GM19328 (cell line): ENCODE measurements around the gene CRYGB.
"Not testable (repeated sequence)": the region's sequence is repeated elsewhere in the genome, so short reads cannot be mapped to it uniquely, and the experiment has no call there.

Source experiments
- ATAC-seq: cut with Tn5 transposase; IDR thresholded peaks from one replicate; pipeline ENCODE4 v1.9.1; 2021; ENCODE audit warnings: mild to moderate bottlenecking, moderate library complexity; ENCODE audit not compliant: unreplicated experiment

Gene CRYGB

DNA sequence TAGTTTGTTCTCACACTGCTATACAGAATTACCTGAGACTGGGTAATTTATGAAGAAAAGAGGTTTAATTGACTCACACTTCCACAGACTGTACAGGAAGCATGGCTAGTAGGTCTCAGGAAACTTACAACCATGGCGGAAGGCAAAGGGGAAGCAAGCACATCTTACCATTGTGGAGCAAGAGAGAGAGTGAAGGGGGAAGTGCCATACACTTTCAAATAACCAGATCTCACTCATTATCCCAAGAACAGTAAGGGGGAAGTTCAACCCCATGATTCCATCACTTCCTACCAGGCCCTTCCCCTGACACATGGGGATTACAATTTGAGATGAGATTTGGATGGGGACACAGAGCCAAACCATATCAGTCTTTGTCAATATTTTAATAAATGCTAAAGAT lies 5.0 kb upstream of the CRYGB start:
- ATAC-seq, result no peak

DNA sequence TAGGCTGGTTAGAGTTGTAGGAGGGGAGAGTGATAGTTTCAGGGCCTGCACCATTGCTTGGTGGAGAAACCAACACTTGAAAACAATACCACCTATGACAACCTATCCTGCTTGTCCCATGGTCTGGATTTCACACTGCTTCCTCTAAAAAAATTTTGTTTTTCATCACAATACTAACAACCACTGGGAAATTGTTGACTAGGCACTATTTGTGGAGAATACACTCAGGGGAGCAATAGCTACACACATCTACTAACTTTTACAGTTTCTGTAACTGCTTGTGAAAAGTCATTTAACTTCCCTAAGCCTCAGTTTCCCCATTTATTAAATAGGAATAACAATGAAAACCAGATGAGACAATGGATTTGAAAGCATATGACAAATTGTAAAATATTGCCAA lies 4.1 kb upstream of the CRYGB start:
- no peak for ATAC-seq

DNA sequence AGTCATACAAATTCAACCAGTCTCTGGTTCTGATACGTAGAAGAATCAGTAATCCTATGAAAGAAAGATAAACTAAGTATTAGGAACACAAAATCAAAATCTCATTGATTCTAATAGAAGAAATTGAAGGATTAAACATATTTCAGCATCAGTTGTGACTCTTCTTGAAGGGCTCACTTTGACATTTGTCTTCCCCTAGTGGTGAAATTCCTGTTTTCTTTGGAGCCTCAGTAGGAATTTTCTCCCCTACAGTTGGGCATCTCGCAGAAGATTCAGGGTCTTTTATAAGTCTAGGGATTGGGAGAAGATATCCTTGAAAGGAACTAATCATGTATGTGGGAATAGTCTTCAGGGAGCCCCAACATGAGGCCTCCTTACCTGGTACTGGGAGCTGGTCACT lies 2.8 kb upstream of the CRYGB start:
- ATAC-seq, result no peak

DNA sequence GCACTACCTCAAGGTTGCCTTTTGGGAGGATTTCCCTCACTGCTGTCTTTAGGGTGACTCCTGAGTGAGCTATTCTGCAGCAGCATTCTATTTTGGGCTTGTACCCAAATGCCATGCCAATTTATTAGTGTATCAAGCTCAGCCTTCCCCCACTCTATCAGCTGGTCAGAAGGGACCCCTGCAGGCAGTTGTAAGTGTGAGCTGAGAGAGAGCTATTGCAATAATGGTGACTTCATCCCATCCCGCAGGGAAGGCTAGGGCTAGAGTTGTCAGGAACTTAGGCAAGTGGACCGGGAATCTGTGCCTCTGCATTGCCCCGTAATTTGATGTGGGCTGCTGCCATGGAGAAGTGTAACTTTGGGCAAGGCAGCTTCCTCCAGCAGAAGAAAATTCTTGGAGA lies 1.8 kb upstream of the CRYGB start:
- ATAC-seq, result no peak

DNA sequence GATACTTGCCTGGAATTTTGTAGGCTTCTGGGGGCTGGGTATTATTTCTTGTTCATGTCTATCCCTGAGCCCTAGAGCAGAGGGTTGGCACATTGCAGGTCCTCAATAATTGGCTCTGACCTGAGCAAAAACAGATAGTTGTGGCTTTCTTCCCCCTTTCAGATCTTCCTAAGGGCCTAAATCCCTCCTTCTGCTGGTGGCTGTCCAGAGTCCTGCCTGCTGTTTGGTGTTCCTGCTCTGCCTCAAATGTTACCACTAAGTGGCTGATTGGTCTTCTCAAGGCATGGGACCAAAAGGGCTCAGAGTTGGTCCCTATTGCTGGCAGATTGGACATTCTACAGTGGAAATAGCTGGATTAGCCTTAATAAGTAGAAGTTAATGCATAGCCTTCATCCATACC lies 1.1 kb upstream of the CRYGB start:
- ATAC-seq, result no peak

DNA sequence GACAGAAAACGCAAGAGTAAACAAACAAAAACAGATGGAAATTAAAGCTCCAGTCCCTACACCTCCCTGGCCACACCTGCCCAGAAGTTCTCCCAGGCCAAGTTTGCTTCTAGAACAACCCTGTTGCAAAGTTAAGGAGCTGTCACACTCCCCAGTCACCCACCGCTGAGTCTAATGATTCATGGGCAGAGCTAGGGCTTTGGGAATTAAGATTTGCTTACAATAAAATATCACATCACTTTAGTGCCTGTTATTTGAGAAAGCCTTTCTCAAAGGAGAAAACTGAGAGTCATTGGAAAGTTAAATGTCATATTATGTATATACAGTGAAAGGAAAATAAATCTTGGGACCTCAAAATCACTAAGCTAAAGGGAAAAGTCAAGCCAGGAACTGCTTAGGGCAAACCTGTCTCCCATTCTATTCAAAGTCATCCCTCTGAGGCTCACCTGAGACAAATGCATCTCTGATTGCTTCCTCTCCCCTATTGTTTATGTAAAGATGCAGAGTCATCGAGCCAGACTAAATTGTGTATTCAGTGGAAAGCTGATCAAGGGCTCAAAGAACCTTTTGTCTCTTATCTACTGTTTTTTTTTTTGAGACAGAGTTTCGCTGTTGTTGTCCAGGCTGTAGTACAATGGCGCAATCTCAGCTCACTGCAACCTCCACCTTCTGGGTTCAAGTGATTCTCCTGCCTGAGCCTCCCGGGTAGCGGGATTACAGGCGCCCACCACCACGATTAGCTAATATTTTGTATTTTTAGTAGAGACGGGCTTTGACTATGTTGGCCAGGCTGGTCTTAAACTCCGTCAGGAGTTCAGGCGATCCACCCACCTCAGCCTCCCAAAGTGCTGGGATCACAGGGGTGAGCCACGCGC lies 2.8 kb downstream of the CRYGB start:
- no peak for ATAC-seq

DNA sequence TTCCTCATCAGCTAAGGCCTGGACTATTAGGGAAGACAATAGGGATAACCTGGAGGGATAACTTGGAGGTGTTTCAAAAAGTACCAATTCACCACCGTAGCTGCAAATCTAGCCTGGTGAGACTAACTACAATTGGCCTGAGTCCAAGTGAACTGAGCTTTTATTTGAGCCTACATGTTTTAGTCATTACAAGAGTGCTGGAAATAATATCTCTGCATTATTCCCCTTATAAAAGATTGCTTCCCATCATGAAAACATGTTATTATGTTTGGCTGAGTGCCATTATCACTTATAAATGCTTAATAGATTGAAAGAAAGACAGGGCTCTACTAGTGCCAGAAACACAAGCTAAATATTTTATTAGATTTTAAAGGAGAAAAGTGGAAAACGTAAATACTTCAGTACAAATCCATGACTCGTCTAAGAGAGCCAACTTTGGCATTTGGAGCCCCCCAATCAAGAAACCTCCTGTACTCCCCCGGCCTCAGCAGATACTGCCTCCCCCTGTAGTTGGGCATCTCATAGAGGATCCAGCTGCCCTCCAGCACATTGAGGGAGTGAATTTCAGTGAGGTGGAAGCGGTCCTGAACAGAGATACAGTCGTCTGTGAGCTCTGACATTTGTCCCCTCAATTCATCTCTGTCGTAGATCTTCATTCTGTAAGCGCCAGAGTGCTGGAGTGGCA lies 3.6 kb downstream of the CRYGB start:
- ATAC-seq, result no peak

DNA sequence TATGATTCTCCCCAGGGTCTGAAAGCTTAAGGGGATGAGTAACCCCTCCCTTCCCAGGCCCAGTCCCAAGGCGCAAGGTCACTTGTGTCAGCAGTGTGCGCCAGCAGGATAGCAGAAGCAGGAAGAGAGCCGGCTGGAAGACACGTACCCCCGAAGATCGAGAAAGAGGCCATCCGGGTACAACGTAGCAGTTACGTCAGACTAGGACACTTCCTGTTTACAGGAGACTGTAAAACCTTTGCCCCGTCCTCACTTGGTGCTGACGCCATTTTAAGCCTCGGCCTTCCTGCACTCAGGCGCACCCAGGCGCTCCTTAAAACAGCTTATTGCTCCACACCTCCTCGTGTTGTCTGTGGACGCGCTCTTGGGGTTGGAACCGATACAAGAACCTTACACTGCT lies 6.5 kb downstream of the CRYGB start:
- ATAC-seq, result no peak

DNA sequence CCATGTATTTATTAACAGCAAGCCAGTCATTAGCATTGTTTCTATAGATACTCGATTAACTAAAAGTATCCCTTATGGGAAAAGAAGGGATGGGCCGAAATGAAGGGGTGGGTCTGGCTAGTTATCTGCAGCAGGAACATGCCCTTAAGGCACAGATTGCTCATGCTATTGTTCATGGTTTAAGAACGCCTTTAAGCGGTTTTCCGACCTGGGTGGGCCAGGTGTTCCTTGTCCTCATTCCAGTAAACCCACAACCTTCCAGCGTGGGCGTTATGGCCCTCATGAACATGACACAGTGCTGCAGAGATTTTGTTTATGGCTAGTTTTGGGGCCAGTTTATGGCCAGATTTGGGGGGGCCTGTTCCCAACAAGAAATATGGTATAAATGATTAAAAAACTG lies 7.6 kb downstream of the CRYGB start:
- not testable (repeated sequence) for ATAC-seq

DNA sequence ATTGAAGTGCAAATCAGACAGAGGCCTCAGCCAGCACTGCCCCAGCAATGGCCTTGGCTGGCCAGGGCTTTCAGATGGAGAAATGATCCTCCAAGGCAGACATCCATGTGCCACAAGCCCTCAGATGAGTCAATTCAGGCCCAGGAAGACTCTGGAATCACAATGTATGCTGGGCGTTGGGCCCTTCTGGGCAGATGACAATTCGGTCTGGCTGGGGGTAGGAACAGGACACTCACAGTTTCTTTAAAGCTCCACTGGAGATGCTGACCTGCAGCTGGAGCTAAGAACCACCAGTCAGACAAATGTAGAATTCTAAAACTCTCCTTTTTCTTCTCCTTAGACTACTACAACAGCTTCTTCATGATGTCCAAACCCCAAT lies 9.3 kb downstream of the CRYGB start:
- ATAC-seq, result no peak

DNA sequence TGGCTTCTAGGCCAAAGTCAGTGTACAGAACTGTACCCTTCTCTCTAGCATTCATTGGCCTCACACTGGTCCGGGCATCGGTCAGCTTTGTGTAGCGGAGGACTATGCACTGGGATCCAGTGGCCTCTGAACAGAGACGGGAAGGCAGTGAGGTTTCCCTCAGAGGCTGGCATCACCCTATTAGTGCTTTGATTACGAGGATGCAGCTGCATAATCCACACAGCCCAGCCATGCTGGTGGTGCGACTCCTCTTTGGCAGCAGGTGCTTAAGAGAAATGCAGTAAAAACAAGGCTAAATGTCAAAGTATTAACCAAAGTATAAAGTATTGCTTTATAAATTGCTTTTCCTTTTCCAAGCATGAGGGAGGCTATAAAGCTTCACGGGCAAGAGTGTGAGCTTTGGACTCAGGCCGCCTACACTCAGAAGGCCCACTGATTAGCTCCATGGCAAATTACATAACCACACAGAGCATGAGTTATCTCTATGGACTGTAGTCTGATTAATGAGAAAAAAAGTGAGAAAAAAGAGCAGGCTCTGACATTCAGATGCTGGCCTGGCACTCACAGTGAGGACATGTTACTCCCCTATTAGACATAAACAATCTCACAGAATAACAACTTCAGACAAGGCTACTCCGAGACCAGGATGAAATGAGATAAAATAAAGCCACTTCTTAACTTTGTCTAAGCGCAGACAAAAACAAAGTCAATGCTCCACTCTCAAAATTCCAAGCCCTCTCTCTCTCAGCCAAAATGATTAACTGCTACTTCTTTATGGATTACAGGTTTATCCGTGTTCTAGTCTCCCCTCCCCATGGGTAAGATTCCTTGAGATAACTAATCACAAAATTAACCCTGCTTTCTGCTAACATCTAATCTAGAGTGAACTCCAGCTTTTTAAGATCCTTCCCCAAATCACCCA lies 9.9 kb downstream of the CRYGB start:
- no peak for ATAC-seq

DNA sequence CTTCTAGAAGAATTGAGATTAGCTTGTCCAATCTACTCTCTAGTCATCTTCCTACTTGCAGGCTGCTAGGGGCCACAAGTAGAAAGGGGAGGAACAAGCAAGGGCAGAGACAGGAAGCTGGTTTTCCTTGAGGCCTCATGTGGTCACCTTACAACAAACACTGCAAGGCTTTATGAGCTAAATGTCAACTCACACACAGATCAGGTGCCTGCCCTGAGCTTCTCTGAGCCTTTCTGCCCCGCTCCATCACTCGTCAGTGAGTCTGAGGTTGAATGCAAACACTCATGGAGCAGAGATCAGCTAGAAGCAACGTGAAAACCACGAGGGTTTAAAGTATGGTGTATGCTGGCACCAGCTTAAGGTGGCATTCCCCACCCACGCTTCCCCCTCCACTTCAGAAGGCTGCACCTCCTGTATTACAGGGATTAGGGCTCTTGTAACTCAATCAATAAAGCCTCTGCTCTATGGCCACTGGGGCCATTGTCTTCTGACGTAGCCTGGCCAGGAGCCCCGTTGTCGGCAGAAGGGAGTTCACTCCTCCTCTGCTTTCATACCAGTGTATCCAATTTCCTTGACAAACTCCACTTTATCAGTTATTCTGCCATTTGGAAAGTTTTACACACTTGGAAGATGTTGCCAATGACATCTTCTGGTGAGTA lies 10.9 kb downstream of the CRYGB start:
- no peak for ATAC-seq

DNA sequence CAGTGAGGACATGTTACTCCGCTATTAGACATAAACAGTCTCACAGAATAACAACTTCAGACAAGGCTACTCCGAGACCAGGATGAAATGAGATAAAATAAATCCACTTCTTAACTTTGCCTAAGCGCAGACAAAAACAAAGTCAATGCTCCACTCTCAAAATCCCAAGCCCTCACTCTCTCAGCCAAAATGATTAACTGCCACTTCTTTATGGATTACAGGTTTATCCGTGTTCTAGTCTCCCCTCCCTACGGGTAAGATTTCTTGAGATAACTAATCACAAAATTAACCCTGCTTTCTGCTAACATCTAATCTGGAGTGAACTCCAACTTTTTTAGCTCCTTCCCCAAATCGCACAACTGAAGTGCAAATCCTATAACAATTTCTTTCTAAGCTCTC lies 15.2 kb downstream of the CRYGB start:
- ATAC-seq, result no peak

DNA sequence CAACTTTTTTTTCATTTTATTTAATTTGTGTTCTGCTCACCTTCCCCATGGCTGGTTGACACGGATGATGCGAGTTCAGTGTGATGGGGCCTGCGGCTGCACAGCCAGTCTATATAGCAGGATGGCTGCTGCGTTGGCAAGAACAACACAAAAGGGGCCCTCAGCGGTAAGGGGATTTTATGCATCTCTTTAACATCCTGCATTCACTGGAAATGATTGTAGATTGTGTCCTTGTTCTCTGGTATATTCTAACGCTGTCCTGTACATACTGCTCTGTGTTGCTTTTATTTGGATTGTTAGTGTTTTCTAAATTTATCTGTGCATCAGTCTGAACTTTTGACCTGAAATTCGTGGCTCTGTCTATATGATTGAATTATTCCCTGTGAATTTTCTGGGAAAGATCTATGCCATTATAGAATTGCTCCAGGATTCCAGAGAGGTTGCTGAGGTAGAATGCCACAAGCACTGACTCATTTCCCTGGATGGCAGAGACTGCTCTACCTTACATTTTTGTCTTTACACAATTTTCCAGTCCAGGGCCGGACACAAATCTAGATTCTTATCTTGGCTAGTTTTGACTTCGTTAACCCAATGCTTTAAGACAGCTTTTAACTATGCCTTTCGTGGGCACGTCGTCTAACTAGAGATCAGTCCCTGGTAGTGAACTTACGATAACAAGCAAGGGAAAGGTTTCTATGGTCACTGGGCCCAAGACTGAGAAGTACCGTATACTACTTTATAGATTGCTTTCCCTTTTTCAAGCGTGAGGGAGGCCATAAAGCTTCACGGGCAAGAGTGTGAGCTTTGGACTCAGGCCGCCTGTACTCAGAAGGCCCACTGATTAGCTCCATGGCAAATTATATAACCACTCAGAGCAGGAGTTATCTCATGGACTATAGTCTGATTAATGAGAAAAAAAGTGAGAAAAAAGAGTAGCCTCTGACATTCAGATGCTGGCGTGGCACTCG lies 15.9 kb downstream of the CRYGB start, which contains the start of gene CRYGC:
TSS of gene CRYGC (minus strand) at position 85 of the 968 bp plus-strand sequence. CDS start at position 49, 36 bp downstream.
- no peak for ATAC-seq

DNA sequence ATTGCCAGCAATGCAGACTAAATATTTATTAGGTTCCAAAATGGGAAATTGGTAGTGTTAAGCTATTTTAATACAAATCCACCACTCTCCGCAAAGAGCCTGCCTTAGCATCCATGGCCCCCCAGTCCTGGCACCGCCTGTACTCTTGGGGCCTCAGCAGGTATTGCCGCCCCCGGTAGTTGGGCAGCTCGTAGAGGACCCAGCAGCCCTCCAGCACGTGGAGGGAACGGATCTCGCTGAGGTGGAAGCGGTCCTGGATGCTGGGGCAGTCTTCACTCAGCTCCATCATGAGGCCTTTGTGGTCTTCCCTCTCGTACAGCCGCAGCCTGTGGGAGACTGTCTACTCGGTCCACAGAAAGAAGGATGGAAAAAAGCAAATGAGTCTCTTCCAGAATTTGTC lies 17.8 kb downstream of the CRYGB start:
- ATAC-seq, result no peak

DNA sequence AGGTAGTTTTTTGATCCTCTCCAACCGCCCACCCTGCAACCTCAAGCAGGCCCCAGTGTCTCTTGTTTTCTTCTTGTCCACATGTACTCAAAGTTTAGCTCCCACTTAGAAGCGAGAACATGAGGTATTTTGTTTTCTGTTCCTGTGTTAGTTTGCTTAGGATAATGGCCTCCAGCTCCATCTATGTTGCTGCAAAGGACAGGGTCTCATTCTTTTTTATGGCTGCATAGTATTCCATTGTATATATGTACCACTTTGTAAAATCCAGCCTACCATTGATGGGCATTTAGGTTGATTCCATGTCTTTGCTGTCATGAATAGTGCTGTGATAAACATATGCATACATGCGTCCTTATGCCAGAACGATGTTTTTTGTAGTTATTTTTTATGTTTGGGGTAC lies 18.9 kb downstream of the CRYGB start:
- ATAC-seq, result no peak

DNA sequence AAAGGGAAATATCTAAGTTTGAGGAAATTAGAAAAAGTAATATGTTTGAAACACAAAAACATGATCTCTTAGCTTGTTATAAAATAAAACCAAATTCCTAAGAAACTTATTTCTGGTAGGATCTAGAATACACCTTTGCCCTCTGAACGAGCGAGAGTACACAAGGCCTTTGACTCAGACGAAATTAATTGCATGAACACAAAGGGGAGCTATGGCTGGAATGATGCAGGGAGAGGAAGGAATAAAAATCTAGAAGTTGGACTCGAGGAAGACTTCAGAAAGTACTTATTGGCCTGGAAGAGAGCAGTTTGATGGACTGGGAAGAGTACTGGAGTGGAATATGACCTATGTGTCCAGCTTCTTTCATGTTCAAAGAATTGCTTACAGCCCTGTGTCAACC lies 20.7 kb downstream of the CRYGB start:
- no peak for ATAC-seq

DNA sequence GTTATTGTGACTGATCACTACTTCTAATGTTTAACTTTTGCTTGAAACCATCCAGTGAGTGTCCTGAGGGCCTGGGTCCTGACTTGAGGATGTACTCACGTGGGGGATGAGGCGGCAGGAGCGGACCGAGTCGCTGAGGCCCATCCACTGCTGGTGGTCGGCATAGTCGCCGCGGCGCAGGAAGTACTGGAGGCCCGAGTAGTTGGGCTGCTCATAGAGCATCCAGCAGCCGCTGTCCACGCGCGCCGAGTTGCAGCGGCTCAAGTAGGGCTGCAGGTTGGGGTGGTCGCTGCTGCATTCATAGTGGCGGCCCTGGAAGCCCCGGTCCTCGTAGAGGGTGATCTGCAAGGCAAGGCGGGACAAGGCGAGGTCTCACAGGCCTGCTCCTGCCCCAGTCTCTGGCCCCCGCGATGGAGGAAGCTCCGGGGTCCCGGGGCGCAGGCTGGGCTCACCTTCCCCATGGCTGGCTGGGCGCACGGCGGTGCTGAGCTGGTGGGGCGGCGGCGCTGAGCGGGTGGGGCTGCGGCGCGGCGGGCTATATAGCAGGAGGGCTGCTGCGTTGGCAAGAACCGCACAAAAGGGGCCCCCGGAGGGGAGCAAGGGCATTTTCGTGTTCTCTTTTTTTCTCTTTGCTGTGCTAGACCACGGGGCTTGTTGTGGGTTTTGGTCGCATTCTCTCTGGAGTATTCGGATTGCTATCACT lies 21.8 kb downstream of the CRYGB start, which contains the start of gene CRYGD:
TSS of gene CRYGD (minus strand) at position 512 of the 703 bp plus-strand sequence. CDS start at position 461, 51 bp downstream.
- not testable (repeated sequence) for ATAC-seq

DNA sequence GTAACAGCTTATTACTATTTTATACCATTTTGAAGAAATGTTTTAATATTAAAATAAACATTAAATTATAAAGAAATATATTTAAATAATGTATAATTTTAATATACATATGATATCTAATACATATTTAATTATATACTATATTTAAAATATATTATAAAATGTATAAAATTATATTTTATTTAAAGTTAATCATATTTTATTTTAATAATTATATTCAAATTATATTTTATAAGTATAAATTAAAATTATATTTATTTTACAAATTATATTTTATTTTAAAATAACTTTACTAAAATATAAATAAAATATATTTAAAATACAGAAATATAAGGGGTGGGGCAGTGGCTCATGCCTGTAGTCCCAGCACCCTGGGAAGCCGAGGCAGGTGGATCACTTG lies 23.7 kb downstream of the CRYGB start:
- ATAC-seq, result no peak
